Measurements from ENCODE around the gene PMEL. TPM values are rescaled to one million over a fixed set of nuclear protein-coding genes. Genes with fewer than 3 reads are reported as not detected.
"Not testable (repeated sequence)": the region's sequence is repeated elsewhere in the genome, so short reads cannot be mapped to it uniquely, and the experiment has no call there.

The PMEL gene
- total and polyA plus RNA-seq, 2 donors from 2014 or later = 1.7 to 3.5 TPM

DNA sequence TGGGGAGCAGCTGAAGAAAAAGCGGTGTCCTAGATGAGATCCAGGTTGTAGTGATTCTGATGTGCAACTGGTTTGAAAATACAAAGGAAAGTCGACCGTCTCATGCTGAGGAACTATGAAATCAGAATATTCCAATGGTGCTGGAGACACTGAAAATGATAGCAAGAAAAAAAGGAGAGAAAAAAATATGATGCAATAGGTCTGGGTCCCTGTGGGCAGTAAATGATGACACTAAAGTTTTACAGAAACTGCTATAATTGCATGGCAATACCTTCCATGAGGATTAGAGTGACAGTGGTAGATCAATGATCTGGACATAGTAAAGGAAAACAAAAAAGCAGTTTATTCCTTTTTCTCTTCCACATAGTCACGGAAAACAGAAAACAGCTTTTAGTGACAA is 40.5 kb downstream of the PMEL start:
- H3K9ac ChIP-seq (ENCODE audit: low read length in 3 of 3) = no peak overlapping the region
- H3K27ac ChIP-seq (ENCODE audit: low read depth in 2 of 2, low read length in 2 of 2) = no peak overlapping the region
- H3K4me1 ChIP-seq (ENCODE audit: control insufficient read depth in 2 of 3, insufficient read depth in 2 of 3, low read depth in 1 of 3, low read length in 3 of 3) = peaks cover 0 to 10% (median 3%) of the 10 kb centered on the region in 3 donors
- no peaks in the 10 kb centered on the region for H3K27me3 ChIP-seq (ENCODE audit: control insufficient read depth, insufficient read depth, low read length)
- H3K4me3 ChIP-seq (ENCODE audit: low read length in 3 of 3) = no peak overlapping the region
- intact Hi-C loops (cut with DNase I) = no loop called here
- FAIRE-seq (no peak), DNase-seq (no peak)
- TF ChIP-seq, protein P1, sequence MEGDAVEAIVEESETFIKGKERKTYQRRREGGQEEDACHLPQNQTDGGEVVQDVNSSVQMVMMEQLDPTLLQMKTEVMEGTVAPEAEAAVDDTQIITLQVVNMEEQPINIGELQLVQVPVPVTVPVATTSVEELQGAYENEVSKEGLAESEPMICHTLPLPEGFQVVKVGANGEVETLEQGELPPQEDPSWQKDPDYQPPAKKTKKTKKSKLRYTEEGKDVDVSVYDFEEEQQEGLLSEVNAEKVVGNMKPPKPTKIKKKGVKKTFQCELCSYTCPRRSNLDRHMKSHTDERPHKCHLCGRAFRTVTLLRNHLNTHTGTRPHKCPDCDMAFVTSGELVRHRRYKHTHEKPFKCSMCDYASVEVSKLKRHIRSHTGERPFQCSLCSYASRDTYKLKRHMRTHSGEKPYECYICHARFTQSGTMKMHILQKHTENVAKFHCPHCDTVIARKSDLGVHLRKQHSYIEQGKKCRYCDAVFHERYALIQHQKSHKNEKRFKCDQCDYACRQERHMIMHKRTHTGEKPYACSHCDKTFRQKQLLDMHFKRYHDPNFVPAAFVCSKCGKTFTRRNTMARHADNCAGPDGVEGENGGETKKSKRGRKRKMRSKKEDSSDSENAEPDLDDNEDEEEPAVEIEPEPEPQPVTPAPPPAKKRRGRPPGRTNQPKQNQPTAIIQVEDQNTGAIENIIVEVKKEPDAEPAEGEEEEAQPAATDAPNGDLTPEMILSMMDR (IDR thresholded peaks at IDR 0.05; ENCODE audit: borderline replicate concordance, extremely low read depth, insufficient read depth) = no peak
- H3K9me3 ChIP-seq (ENCODE audit: control insufficient read depth in 2 of 3, insufficient read depth in 1 of 3, low read length in 3 of 3) = no peaks in the 10 kb centered on the region
- H3K36me3 ChIP-seq (ENCODE audit: control insufficient read depth in 2 of 3, insufficient read depth in 3 of 3, low read length in 3 of 3) = peaks cover 0 to 3% (median 2%) of the 10 kb centered on the region in 3 donors

DNA sequence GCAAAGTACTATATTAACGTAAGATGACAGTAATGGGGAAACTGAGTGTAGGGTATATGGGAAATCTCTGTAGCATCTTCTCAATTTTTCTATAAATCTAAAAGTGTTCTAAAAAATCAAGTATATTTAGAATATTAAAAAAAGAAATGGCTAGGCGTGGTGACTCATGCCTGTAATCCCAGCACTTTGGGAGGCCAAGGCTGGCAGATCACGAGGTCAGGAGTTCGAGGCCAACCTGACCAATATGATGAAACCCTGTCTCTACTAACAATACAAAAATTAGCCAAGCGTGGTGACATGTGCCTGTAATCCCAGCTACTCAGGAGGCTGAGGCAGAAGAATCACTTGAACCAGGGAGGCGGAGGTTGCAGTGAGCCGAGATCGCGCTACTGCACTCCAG is 42.2 kb downstream of the PMEL start:
- H3K9me3 ChIP-seq (ENCODE audit: control insufficient read depth in 2 of 3, insufficient read depth in 1 of 3, low read length in 3 of 3); H3K27ac ChIP-seq (ENCODE audit: low read depth in 2 of 2, low read length in 2 of 2); FAIRE-seq; H3K9ac ChIP-seq (ENCODE audit: low read length in 3 of 3); H3K4me3 ChIP-seq (ENCODE audit: low read length in 3 of 3); H3K27me3 ChIP-seq (ENCODE audit: control insufficient read depth, insufficient read depth, low read length); intact Hi-C loops (cut with DNase I); DNase-seq; H3K36me3 ChIP-seq (ENCODE audit: control insufficient read depth in 2 of 3, insufficient read depth in 3 of 3, low read length in 3 of 3): not testable (repeated sequence)
- peaks cover 0 to 10% (median 3%) of the 10 kb centered on the region in 3 donors for H3K4me1 ChIP-seq (ENCODE audit: control insufficient read depth in 2 of 3, insufficient read depth in 2 of 3, low read depth in 1 of 3, low read length in 3 of 3)

DNA sequence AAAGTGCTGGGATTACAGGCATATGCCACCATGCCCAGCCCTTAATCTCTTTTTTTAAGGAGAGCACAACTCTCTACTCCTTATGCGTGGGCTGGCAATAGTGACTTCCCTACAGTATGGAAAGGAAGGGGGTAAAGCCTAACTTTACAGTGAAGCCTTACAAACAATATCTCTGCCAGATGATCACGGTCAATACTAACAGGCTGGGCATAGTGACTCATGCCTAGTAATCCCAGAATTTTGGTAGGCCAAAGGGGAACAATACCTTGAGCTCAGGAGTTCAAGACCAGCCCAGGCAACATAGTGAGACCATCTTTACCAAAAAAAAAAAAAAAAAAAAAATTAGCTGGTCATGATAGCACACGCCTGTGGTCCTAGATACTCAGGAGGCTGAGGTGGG is 43.7 kb downstream of the PMEL start:
- Histone ChIP-seq H3K27me3 (ENCODE audit: control insufficient read depth, insufficient read depth, low read length) (no peaks in the 10 kb centered on the region), H3K9me3 (ENCODE audit: control insufficient read depth in 2 of 3, insufficient read depth in 1 of 3, low read length in 3 of 3) (no peaks in the 10 kb centered on the region), H3K4me3 (ENCODE audit: low read length in 3 of 3) (no peak overlapping the region), H3K9ac (ENCODE audit: low read length in 3 of 3) (no peak overlapping the region), H3K27ac (ENCODE audit: low read depth in 2 of 2, low read length in 2 of 2) (no peak overlapping the region), H3K4me1 (ENCODE audit: control insufficient read depth in 2 of 3, insufficient read depth in 2 of 3, low read depth in 1 of 3, low read length in 3 of 3) (peaks cover 0 to 6% (median 3%) of the 10 kb centered on the region in 3 donors), H3K36me3 (ENCODE audit: control insufficient read depth in 2 of 3, insufficient read depth in 3 of 3, low read length in 3 of 3) (peaks cover 0 to 3% (median 2%) of the 10 kb centered on the region in 3 donors)
- intact Hi-C loops (cut with DNase I) = no loop called here
- no peak for DNase-seq
- FAIRE-seq = no peak
- TF ChIP-seq, protein P1 (IDR thresholded peaks at IDR 0.05; ENCODE audit: borderline replicate concordance, extremely low read depth, insufficient read depth) = no peak

DNA sequence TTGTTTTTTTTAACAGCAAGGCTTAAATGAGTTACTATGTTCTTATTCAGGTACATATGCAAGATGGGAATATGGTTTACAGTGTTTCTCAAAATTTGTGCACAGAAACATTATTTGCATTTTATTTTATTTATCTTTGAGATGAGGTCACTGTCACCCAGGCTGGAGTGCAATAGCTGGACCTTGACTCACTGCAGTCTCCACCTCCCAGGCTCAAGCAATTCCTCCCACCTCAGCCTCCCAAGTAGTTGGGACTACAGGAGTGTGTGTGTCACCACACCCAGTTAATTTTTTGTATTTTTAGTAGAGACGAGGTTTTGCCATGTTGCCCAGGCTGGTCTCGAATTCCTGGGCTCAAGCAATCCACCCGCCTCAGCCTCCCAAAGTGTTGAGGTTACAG is 46.8 kb downstream of the PMEL start:
- DNase-seq; H3K9ac ChIP-seq (ENCODE audit: low read length in 3 of 3); intact Hi-C loops (cut with DNase I); H3K4me1 ChIP-seq (ENCODE audit: control insufficient read depth in 2 of 3, insufficient read depth in 2 of 3, low read depth in 1 of 3, low read length in 3 of 3); H3K9me3 ChIP-seq (ENCODE audit: control insufficient read depth in 2 of 3, insufficient read depth in 1 of 3, low read length in 3 of 3); H3K4me3 ChIP-seq (ENCODE audit: low read length in 3 of 3); FAIRE-seq; H3K27ac ChIP-seq (ENCODE audit: low read depth in 2 of 2, low read length in 2 of 2); H3K27me3 ChIP-seq (ENCODE audit: control insufficient read depth, insufficient read depth, low read length); H3K36me3 ChIP-seq (ENCODE audit: control insufficient read depth in 2 of 3, insufficient read depth in 3 of 3, low read length in 3 of 3): not testable (repeated sequence)

DNA sequence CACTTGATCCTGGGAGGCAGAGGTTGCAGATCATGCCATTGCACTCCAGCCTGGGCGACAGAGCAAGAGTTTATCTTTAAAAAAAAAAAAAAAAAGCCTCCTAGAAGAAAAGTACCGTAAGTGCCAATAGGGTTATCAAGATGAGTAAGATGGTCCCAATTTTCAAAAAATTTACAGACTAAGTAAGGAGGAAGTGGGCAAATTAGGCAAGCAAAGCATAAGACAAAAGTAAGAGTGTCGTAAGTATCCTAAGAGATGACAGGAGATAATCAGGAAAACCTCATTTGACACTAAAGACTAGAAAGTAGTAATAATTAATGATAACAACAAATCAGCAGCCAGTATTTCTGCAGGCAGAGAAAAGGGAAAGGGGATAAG is 50.4 kb downstream of the PMEL start:
- Histone ChIP-seq H3K4me1 (ENCODE audit: control insufficient read depth in 2 of 3, insufficient read depth in 2 of 3, low read depth in 1 of 3, low read length in 3 of 3) (peaks cover 0 to 2% (median 0%) of the 10 kb centered on the region in 3 donors), H3K9ac (ENCODE audit: low read length in 3 of 3) (no peak overlapping the region), H3K4me3 (ENCODE audit: low read length in 3 of 3) (no peak overlapping the region), H3K36me3 (ENCODE audit: control insufficient read depth in 2 of 3, insufficient read depth in 3 of 3, low read length in 3 of 3) (no peaks in the 10 kb centered on the region), H3K27ac (ENCODE audit: low read depth in 2 of 2, low read length in 2 of 2) (no peak overlapping the region), H3K9me3 (ENCODE audit: control insufficient read depth in 2 of 3, insufficient read depth in 1 of 3, low read length in 3 of 3) (no peaks in the 10 kb centered on the region), H3K27me3 (ENCODE audit: control insufficient read depth, insufficient read depth, low read length) (no peaks in the 10 kb centered on the region)
- intact Hi-C loops (cut with DNase I) = no loop called here
- FAIRE-seq = no peak
- DNase-seq = no peak
- TF ChIP-seq, protein P1 (IDR thresholded peaks at IDR 0.05; ENCODE audit: borderline replicate concordance, extremely low read depth, insufficient read depth) = no peak
